ENCODE results near the gene TP73. TPM values are rescaled to one million over a fixed set of nuclear protein-coding genes. Genes with fewer than 3 reads are reported as not detected.
A peak's percentile ranks its signal among the peaks of the same experiment; 100 is the strongest.

Gene TP73
- total RNA-seq, 1 donor from 2014 or later, result not detected

GRCh38 chr1:3690282-3691065, 38.2 kb downstream of the TP73 start:
- intact Hi-C loops (cut with DNase I), result no loop called here

GRCh38 chr1:3691421-3692204, 39.3 kb downstream of the TP73 start:
- no peak for TF ChIP-seq CTCF (IDR thresholded peaks at IDR 0.05)
- no peaks in the 10 kb centered on the region for H3K4me1 ChIP-seq
- no peak overlapping the region for H3K4me3 ChIP-seq
- DNase-seq (ENCODE audit: low spot score in 2 of 2), result no peak
- no peaks in the 10 kb centered on the region for H3K9me3 ChIP-seq
- H3K27me3 ChIP-seq, result peaks cover under 1% of the 10 kb centered on the region
- no peaks in the 10 kb centered on the region for H3K36me3 ChIP-seq
- intact Hi-C loops (cut with DNase I), result no loop called here
- H3K27ac ChIP-seq, result no peak overlapping the region

More at GRCh38 chr1:3690282-3691065, 38.2 kb downstream of the TP73 start:
- TF ChIP-seq CTCF (IDR thresholded peaks at IDR 0.05), result no peak
- Histone ChIP-seq H3K9me3 (no peaks in the 10 kb centered on the region), H3K27me3 (no peaks in the 10 kb centered on the region), H3K4me1 (no peaks in the 10 kb centered on the region), H3K36me3 (no peaks in the 10 kb centered on the region), H3K4me3 (no peak overlapping the region), H3K27ac (no peak overlapping the region)
- no peak for DNase-seq (ENCODE audit: low spot score in 2 of 2)

GRCh38 chr1:3692598-3692997, 40.3 kb downstream of the TP73 start:
- no peak for DNase-seq (ENCODE audit: low spot score in 2 of 2)
- Histone ChIP-seq H3K27me3 (peaks cover 5% of the 10 kb centered on the region), H3K27ac (no peak overlapping the region), H3K4me1 (no peaks in the 10 kb centered on the region), H3K36me3 (no peaks in the 10 kb centered on the region), H3K4me3 (no peak overlapping the region), H3K9me3 (no peaks in the 10 kb centered on the region)
- intact Hi-C loops (cut with DNase I), result no loop called here
- TF ChIP-seq CTCF (IDR thresholded peaks at IDR 0.05), result no peak

GRCh38 chr1:3693321-3693720, 41.0 kb downstream of the TP73 start:
- Histone ChIP-seq H3K4me3 (no peak overlapping the region), H3K27me3 (peaks cover 5% of the 10 kb centered on the region), H3K36me3 (no peaks in the 10 kb centered on the region), H3K4me1 (no peaks in the 10 kb centered on the region), H3K9me3 (no peaks in the 10 kb centered on the region), H3K27ac (no peak overlapping the region)
- TF ChIP-seq CTCF (IDR thresholded peaks at IDR 0.05), result no peak
- intact Hi-C loops (cut with DNase I), result no loop called here
- DNase-seq (ENCODE audit: low spot score in 2 of 2), result no peak

GRCh38 chr1:3695326-3696217, 43.3 kb downstream of the TP73 start:
- no peak for DNase-seq (ENCODE audit: low spot score in 2 of 2)
- Histone ChIP-seq H3K4me1 (no peaks in the 10 kb centered on the region), H3K36me3 (no peaks in the 10 kb centered on the region), H3K27me3 (peaks cover 5% of the 10 kb centered on the region), H3K27ac (no peak overlapping the region), H3K9me3 (no peaks in the 10 kb centered on the region), H3K4me3 (no peak overlapping the region)
- intact Hi-C loops (cut with DNase I), result no loop called here
- peak; percentile 29 to 63 (median 42) for TF ChIP-seq CTCF (IDR thresholded peaks at IDR 0.05)

All from ascending aorta (tissue), 2 donors.